KG1 (cell line): ENCODE data around the gene LIG3.
"Not testable (repeated sequence)": the region's sequence is repeated elsewhere in the genome, so short reads cannot be mapped to it uniquely, and the experiment has no call there.

ENCODE experiments used
- DNase-seq: peaks from one replicate; lab custom pipeline; 2025; lab: John Stamatoyannopoulos, UW

Gene LIG3

GRCh38 chr17:35044181-35044580 lies 63.9 kb downstream of the LIG3 start:
- no peak for DNase-seq

- DNase-seq: not testable (repeated sequence)
Observed at GRCh38 chr17:35045458-35045979, 65.2 kb downstream of the LIG3 start.

- DNase-seq: no peak
Observed at GRCh38 chr17:35046245-35046644, 65.9 kb downstream of the LIG3 start.

GRCh38 chr17:35046740-35047283 lies 66.5 kb downstream of the LIG3 start:
- no peak for DNase-seq

GRCh38 chr17:35048685-35049379 lies 68.5 kb downstream of the LIG3 start:
- no peak for DNase-seq

- no peak for DNase-seq
Observed at GRCh38 chr17:35050170-35050569, 69.9 kb downstream of the LIG3 start.

- peak; percentile 78 for DNase-seq
Observed at GRCh38 chr17:35051183-35051578, 70.9 kb downstream of the LIG3 start.

GRCh38 chr17:35051579-35052240 lies 71.4 kb downstream of the LIG3 start:
- peak; percentile 56 for DNase-seq

GRCh38 chr17:35052241-35052610 lies 71.9 kb downstream of the LIG3 start:
- no peak for DNase-seq

- no peak for DNase-seq
Observed at GRCh38 chr17:35052780-35053179, 72.5 kb downstream of the LIG3 start.

- DNase-seq: no peak
Observed at GRCh38 chr17:35053204-35053603, 72.9 kb downstream of the LIG3 start.

GRCh38 chr17:35056013-35056412 lies 75.7 kb downstream of the LIG3 start:
- DNase-seq: no peak

- no peak for DNase-seq
Observed at GRCh38 chr17:35057332-35057915, 77.1 kb downstream of the LIG3 start.
